NB4 (cell line): ENCODE results near the gene PPP1CA.

Experiments
- MYC ChIP-seq: IDR thresholded peaks from 2 replicates; pipeline ENCODE4 v1.6.1; 2011; ENCODE audit warnings: low read depth, low read length
- POLR2A ChIP-seq: IDR thresholded peaks from 2 replicates; pipeline ENCODE4 v1.6.1; 2011; ENCODE audit warnings: mild to moderate bottlenecking; ENCODE audit not compliant: insufficient read length; ENCODE audit errors: extremely low read depth
- TF ChIP-seq, protein P1 (sequence below): IDR thresholded peaks from one replicate; pipeline ENCODE4 v1.5.1; 2012; ENCODE audit warnings: low read depth, low read length

DNA sequence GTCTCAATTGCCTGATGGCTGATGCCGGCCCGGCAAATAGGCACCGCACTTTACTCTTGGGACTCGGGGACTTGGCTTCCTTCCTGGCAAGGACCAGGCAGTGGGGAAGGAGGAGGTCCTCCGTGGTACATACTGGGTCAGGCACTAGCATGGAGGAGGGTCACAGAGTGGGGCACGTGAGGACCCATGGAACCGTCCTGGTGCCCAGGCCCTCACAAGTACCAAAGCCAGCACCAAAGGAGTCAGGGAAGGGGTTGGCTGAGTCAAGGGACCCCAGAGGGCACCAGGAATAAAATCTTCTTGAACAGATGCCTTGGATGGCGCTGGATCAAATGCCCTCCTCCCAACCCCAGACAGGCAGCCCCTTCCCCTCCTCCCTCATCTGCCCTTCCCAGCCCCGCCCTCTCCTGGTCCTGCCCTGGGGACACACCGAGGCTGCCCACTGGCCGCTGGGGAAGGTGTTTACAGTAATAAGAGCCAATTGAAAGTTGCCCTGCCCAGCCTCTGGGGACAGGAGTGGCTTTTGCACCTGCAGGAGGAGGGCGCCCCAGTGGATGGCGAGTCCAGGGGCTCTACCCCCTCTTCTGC, 8.2 kb upstream of the PPP1CA start:
- TF ChIP-seq, protein P1, sequence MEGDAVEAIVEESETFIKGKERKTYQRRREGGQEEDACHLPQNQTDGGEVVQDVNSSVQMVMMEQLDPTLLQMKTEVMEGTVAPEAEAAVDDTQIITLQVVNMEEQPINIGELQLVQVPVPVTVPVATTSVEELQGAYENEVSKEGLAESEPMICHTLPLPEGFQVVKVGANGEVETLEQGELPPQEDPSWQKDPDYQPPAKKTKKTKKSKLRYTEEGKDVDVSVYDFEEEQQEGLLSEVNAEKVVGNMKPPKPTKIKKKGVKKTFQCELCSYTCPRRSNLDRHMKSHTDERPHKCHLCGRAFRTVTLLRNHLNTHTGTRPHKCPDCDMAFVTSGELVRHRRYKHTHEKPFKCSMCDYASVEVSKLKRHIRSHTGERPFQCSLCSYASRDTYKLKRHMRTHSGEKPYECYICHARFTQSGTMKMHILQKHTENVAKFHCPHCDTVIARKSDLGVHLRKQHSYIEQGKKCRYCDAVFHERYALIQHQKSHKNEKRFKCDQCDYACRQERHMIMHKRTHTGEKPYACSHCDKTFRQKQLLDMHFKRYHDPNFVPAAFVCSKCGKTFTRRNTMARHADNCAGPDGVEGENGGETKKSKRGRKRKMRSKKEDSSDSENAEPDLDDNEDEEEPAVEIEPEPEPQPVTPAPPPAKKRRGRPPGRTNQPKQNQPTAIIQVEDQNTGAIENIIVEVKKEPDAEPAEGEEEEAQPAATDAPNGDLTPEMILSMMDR: no peak
- no peak for TF ChIP-seq POLR2A
- peak; percentile 54 for TF ChIP-seq MYC
